NOMO-1 (cell line): ENCODE results near the gene ASB4.

Experiments used
- DNase-seq, 2 experiments: peaks; one replicate each; lab custom pipeline; 2025; ENCODE audit not compliant: unreplicated experiment in 2 of 2; lab: John Stamatoyannopoulos, UW

Gene ASB4

DNA sequence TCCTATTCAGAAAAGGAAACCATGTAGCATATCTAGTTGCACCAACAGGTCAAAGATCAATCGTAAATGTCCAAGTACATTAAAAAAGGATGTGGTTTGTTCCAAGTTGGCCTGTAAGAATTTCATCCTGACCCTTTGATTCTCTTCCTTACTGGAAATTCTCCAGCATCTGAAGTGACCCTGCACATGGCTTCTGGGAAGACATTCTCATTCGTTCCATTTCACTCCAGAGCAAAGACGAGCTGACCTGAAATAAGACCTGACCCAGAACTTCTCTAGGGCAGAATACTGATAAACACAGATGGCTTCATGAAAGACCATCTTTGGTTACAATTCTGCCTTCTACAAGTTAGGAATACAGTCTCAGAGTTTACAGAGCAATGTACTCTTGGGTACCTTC, 39.8 kb downstream of the ASB4 start:
- peak in 1 of 2 experiments; percentile 26 for DNase-seq

DNA sequence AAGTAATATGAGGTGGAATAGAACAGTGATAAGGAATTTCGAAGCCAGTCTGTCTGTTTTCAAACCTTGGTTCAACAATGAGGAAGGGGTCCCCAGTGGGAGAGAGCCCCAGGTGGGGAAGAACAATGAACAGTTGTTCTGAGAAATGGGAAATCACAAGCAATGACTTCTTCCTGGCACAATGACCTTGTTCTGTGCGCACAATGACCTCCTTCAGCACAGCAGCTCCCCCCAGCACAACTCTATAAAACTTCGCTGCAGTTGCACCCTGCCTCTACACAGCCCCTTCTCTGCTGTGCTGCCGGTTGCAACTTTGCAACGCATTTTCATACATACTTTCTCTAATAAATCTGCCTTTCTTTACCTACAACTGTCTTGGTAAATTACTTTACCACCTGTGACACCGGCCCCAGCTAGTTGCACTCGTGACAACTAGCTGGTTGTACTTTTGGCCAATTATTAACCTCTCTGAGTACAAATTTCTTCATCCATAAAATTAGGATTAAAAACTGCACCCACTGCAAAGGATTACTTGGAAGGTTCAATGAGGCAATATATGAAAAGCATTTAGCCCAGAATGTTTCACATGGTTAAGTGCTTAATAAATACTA, 40.5 kb downstream of the ASB4 start:
- DNase-seq: no peak

DNA sequence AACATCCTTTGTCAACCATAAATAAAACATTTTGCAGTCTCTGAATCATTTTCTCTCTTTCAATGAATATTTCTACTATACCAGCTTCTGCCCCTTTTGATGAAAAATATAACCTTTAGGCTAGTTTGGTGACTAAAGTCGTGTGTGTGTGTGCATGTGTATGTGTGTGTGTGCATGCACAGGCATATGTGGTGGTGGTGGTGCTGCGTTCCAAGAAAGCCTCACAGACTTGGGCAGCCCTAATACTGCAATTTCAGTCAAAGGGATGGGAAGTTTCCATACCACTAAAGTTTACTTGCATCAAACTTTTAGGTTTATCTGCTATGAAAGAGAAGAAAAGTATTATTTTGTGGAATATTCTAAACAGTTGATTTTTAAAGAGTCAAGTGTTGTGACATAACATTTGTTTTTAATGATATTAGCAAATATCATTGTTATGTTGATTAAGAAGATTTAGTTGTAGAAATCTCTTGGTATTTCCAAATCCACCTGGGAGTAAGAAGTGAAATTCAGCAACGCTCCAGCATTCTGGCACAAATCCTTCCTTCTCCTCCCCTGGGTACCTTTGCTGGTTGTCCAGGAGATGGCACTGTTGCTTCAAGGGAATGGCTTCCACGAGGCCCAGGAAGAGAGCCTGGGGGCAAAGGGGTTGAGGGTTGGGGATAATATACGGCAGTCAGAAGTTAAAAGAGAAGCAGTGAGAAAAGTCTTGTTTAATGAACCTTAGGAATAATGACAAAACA, 41.5 kb downstream of the ASB4 start:
- peak; percentile 64 to 78 for DNase-seq

DNA sequence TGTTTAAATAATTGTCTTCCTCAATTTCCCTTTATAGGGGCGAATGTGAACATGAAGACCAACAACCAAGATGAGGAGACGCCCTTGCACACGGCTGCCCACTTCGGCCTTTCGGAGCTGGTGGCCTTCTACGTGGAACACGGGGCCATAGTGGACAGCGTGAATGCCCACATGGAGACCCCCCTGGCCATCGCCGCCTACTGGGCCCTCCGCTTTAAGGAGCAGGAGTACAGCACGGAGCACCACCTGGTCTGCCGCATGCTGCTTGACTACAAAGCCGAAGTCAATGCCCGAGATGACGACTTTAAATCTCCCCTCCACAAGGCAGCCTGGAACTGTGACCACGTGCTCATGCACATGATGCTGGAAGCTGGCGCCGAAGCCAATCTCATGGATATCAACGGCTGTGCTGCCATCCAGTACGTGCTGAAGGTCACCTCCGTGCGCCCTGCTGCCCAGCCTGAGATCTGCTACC, 42.1 kb downstream of the ASB4 start:
- no peak for DNase-seq

DNA sequence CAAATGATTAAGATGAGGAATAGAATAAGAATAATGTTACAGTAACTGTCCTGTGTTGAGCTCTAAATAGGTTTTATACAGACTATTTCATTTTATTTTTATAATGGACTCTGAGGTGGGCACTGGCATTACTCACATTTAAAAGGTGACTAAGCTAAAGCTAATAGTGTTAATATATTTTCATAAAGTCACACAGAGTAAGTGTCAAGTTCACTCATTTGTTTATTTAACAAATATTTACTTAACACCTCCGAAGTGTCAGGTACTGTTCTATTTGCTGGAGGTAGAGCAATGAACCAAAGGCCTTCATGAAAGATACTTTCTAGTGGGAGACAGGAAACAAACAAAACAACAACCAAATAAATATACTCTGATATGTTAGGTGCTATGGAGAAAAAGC, 44.0 kb downstream of the ASB4 start:
- DNase-seq: no peak

DNA sequence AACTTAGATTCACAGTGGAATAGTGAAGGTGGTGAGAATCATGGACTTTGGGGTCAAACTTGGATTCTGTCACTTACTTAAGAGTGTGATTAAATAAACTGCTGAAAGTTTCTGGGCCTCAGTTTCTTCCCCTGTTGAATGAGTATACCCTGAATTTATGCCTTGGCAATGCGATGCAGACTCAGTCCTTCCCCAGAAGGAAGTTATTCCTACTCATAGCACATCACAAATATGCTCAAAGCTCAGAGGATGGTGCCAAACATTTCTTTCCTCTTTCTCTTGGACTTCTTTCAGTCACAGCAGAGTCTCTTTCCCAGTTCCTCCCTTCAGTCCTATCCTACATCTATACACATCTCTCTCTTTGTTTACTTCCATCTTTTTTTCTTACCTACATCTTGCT, 45.1 kb downstream of the ASB4 start:
- no peak for DNase-seq

DNA sequence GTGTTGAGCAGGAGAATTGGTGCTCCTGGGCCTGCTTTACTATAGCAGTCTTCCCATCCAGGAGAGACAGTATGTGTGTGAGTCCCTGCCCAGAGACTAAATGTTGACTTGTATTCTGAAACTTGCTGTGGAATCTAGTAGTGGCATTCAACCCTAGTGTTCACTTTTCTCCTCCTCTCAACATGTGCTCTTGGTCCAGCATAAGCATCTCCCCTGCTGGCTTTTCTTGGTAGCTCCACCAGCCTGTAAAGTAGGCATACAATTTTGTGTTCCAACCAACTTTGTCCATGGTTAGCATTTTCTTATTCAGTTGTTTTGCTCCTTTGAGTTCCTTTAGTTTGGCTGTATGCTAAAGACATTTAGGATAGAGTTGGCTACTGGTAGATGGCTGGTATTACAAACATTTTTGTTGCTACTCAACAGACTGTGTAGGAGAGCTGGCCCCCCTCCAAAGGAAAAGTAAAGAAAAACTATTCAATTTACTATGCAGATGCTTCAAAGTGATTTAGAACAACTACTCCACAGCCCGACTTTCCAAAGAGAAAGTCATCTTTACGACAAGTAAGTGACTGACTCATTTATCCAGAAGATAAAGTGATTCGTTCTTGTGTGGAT, 46.0 kb downstream of the ASB4 start:
- no peak for DNase-seq

DNA sequence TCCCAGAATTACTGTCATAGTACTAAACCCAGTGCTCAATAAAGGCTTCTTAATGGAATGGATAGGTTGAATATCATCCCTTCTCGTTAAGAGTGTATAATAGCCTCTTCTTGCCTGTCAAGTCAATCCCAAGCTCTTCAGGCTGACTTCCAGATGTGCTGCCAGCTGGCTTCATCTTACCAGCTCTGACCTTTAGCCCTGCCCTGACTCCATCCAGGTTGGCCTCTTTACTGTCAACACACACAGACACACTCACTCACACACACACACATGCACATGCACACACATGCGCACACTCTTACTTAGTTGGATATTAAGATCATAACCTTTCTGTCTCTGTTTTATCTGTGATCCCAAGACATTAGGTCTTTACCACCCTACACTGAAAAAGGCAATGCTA, 49.1 kb downstream of the ASB4 start:
- no peak for DNase-seq

DNA sequence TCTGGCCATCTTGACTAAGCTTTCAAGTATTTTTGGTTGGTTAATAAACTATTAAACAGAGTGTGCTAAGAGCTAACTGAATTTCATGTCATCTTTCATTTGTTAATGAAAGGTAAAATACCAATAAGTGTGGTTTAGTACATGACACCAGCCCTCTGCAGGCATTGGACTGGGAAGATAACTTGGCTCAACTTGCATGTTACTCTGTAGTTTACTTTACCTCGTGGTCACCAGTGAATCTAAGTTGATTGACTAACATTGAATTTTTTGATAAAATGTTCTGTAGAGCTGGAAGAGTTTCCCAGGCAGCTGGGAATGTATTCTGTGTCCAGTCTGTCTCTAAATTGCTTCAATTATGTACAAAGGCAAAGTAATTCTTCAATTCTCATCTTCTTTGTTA, 49.9 kb downstream of the ASB4 start:
- no peak for DNase-seq

DNA sequence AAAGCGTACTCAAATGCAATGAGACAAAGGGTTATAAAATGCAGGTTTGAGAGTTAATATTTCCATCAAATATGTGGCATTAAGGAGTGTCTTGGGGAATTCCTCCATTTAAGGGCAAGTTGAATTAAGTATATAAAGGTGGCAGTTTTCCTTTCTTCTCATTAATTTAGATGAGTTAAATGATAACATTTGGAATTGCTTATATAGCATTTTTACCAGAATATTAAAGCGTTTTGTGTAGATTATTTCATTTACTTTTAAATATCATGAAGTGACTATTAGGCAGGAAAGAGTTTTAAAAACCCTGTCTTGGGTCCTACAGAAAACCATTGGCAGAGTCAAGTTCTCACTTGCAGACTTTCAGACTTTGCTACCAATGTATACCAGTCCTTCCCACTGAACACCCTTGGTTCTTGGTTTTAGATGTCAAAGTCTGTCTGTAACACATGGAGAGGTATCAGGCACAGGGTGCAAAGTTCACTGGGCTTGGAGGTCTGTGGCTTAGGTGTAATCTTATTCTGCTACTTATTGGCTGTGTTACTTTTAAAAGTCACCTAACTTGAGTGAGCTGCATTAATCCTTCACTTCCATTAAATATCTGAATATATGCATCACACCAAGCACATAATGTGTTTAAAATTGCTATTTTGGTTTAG, 51.0 kb downstream of the ASB4 start:
- DNase-seq: no peak

DNA sequence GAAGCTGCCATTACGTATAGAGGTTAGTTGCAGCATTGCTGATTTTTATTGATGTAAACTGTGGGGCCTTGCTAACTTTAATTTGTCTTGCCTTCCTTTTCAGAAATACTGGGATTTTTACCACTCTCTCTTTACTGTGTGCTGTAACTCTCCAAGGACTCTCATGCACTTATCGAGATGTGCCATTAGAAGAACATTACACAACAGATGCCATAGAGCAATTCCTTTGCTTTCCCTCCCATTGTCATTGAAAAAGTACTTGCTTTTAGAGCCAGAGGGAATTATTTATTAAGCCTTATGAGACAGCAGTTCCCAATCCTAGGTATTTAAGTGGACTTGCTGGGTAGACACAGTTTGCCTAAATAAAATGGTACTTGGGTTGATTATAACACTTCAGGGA, 51.7 kb downstream of the ASB4 start:
- DNase-seq: no peak

DNA sequence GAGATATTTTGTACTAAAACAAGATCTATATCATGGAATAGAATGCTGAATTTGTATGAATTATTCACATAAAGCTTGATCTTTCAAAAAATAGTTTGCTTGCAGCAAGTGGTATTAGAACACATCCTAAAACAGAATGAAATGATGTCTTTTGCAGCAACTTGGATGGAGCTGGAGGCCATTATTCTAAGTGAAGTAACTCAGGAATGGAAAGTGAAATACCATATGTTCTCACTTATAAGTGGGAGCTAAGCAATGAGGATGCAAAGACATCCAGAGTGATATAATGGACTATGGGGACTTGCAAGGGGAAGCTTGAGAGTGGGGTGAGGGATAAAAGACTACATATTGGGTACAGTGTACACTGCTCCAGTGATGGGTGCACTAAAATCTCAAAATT, 53.7 kb downstream of the ASB4 start:
- DNase-seq: no peak

DNA sequence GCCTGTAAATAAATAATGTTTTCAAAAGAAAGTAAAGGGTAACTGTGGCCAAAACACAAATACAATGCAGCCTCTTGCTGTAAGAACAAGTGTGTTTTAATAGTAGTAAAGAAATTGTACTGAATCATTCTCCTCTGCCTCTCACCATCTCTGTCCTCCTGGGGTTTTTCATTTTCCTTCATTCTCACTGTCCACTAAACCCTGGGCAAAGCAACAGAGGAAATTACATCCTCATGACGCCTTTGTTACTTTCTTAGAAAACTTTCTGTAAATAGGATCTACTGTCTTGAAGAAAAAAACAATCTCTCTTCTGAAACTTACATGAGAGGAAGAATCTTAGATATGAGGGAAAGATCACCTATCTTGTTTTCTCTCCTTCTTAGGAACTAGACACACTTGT, 54.6 kb downstream of the ASB4 start:
- no peak for DNase-seq

DNA sequence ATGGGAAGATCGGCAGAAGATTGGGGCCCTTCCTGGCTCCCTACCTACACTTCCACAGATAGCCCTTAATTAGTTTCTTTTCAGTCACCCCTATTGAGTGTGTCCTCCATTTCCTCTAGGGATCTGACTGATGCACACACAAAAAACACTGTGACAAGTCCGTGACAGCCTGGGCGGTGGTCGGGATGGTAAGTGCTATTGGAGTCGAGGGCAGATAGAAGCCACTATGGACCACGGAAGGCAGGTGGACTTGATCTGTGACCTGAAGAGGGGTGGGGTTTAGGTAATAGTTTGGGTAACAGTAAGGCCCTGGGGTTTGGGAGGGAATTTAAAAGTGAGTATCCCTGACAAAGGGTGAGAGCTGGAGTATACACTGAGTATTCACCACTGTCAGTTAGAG, 57.6 kb downstream of the ASB4 start:
- no peak for DNase-seq

DNA sequence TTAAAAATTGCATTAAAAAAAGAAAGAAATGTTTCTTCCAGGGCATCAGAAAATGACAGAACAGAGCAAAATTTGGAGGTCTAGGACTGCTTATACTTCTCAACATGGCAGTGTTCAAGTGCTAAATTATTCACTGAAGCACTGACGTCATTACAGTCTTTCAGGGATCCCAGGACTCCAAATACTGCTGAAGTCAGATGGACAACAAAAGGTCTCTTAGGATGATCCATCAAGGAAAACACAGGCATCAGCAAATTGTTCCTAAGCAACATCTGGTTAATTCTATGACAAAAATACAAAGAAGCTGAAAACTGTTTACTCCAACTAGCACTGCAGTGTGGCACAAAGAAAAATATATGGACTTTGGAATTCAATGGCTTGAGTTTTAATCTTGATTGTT, 58.4 kb downstream of the ASB4 start:
- no peak for DNase-seq

DNA sequence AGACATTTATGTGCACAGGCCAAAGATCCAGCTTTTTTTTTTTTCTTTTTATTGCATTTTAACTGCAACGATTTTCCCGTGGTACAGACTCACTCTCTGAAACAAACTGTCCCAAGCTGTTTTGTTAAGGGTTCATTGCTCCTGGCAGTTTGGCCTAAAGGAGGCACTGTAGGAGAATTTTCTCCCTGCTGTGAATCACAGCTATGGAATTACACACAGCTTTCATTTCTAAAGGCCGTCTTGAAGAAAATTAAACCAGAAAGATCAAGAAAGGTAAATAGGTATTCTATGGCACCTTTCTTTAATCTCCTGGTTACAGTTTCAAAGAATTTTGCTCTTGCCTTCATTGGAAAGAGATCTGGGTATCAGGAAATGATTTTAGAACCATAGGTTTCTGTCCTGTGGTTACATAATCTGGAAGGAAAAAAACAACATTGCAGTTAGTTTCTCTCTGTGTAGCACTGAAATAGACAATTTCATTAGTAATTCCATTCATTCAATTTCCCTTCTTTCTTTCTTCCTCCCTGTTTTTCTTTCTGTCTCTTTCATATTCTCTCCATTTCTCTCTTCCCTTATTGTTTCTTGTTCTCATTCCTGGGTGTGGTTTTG, 59.4 kb downstream of the ASB4 start:
- DNase-seq: peak; percentile 24 to 53

DNA sequence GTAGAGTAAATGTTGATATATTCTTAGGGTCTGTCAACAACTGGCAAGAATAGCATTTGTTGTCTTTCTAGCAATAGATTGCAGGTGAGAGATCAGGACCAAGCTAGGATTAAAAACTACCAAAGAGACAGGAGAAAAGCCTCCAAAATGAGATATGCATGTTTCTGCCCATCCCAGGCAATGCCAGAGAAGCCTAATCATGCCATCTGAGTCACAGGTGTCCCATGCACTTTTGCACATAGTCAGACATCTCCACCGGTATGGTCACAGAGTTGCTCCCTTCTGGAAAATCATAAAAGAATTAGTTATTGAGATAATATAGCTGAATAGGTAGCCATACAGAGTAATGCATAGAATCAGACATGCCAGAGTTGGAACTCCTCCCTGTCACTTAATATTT, 59.9 kb downstream of the ASB4 start:
- DNase-seq: no peak

DNA sequence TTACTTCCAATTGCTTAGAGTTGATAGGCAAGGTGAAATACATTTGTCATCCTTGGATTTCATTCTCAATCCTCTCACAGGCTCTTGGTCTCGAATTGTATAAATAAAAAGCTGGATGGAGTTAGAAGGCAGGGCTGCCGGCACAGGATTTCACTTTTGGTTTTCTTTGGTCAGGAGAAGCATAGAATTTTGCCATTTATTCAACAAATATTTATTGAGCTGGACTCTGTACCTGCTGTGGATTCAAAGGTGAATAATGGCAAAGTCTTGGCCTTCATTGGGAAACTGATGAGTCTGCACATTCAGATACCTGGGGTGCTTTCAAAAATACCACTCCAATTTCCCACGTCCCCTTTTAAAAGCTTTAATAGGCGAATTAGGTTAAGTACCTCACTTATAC, 60.9 kb downstream of the ASB4 start:
- DNase-seq: no peak

DNA sequence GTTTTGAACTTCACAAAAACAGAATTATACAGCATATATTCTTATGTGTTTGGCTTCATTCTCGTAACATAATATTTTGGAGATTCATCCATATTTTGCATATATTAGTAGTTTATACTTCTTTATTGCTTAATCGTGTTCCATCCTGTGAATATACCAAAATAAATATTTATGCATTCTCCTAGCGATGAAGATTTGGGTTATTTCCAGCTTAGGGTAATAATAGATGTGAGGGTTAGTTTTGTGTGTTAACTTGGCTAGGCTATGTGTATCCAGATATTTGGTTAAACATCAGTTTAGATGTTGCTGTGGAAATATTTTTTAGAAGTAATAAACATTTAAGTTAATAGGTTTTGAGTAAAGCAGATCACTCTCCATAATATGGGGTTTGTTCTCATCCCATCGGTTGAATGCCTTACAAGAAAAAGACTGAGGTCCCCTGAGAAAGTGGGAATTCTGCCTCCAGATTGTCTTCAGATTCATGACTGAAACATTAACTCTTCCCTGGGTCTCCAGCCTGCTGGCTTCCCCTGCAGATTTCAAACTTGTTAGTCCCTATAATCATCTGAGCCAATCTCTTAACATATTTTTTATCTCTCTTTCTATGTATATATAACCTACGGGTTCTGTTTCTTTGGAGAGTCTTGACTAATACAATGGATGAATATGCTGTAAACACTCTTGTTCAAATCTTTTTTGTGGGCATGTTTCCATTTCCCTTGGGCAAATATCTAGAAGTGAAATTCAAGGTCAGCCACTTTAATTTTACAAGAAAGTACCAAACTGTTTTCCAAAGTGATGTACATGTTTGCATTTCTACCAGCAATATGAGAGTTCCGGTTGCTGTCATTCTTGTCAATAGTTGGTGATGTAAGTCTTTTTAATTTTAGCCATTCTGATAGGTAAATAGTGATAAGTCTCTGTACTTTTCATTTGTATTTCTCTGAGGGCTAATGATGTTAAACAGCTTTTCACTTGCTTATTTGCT, 61.9 kb downstream of the ASB4 start:
- DNase-seq: no peak
